Measurements from ENCODE around the gene ARHGAP28. TPM values are rescaled to one million over a fixed set of nuclear protein-coding genes. Genes with fewer than 3 reads are reported as not detected.
"Not testable (repeated sequence)": the region's sequence is repeated elsewhere in the genome, so short reads cannot be mapped to it uniquely, and the experiment has no call there.

The ARHGAP28 gene
- polyA plus RNA-seq, 1 donor = 22.5 TPM

- DNase-seq (ENCODE audit: low read depth) = no peak
These were observed 86.6 kb downstream of the ARHGAP28 start for GRCh38 chr18:6816154-6816553.

DNA sequence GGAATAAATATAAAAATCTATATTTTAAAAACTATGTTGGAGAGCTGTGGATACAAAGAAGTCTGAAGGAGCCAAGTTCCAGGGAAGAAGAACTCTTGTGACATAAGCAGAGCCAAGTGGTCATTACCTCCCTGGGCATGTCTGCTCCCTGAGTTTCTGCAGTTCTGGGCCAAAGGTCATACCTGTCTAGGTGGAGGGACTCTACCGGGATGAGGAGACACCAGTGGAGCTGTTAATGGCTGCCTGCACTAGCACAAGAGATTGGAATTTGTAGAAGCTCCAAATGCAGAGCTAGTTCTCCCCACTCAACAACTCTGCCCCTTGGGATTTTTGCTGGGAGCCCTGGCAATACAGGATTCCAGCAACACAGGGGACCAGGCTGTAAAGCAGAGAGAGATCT is 89.8 kb downstream of the ARHGAP28 start:
- DNase-seq (ENCODE audit: low read depth) = no peak

- DNase-seq (ENCODE audit: low read depth) = no peak
These were observed 90.8 kb downstream of the ARHGAP28 start for GRCh38 chr18:6820314-6820713.

DNA sequence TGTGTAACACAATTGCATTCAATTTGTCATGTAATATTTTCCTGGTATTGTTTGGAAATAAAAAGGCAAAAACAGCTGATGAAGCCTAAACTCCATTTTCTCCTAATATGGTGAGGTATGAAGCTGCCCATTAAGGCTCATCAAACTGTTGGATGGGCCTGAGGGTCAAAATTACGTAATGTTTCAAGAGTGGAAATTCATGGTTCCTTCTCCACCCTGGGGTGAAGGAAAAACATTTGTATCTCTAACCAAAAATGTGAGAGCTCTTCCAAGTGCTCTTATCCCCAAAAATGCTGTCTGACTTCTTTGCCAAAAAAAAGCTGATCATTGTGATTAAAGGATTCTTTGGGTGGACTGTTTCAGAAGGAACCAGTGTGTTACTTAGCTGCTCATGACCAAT is 91.8 kb downstream of the ARHGAP28 start:
- no peak for DNase-seq (ENCODE audit: low read depth)

DNA sequence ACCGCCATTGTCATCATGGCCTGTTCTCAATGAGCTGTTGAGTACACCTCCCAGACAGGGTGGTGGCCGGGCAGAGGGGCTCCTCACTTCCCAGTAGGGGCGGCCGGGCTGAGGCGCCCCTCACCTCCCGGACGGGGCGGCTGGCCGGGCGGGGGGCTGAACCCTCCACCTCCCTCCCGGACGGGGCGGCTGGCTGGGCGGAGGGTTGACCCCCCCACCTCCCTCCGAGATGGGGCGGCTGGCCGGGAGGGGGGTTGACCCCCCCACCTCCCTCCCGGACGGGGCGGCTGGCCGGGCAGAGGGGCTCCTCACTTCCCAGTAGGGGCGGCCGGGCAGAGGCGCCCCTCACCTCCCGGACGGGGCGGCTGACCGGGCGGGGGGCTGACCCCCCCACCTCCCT is 97.6 kb downstream of the ARHGAP28 start:
- DNase-seq (ENCODE audit: low read depth) = not testable (repeated sequence)

DNA sequence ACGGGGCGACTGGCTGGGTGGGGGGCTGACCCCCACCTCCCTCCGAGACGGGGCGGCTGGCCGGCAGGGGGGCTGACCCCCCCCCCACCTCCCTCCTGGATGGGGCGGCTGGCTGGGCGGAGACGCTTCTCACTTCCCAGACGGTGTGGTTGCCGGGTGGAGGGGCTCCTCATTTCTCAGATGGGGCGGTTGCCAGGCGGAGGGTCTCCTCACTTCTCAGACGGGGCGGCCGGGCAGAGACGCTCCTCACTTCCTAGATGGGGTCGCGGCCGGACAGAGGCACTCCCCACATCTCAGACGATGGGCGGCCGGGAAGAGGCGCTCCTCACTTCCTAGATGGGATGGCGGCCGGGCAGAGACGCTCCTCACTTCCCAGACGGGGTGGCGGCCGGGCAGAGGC is 98.0 kb downstream of the ARHGAP28 start:
- DNase-seq (ENCODE audit: low read depth) = not testable (repeated sequence)

DNA sequence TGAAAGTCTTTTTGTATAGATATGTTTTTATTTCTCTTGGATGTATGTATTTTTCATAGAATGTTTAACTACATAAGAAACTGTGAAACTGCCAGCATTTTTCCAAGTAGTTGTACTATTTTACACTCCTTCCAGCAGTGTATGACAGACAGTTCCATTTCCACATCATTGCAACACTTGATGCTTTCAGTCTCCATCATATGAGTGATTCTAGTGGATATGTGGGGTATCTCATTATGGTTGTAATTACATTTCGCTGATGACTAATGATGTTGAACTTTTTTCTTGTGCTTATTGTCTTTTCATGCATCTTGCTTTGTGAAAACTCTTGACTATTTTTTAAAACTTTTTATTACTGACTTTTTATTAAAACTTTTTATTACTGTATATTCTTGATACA is 101.4 kb downstream of the ARHGAP28 start:
- DNase-seq (ENCODE audit: low read depth) = no peak

GRCh38 chr18:6835345-6835744 is 105.8 kb downstream of the ARHGAP28 start:
- no peak for DNase-seq (ENCODE audit: low read depth)

GRCh38 chr18:6836331-6836730 is 106.8 kb downstream of the ARHGAP28 start:
- DNase-seq (ENCODE audit: low read depth) = no peak

- DNase-seq (ENCODE audit: low read depth) = no peak
These were observed 108.4 kb downstream of the ARHGAP28 start for GRCh38 chr18:6837904-6838303.

DNA sequence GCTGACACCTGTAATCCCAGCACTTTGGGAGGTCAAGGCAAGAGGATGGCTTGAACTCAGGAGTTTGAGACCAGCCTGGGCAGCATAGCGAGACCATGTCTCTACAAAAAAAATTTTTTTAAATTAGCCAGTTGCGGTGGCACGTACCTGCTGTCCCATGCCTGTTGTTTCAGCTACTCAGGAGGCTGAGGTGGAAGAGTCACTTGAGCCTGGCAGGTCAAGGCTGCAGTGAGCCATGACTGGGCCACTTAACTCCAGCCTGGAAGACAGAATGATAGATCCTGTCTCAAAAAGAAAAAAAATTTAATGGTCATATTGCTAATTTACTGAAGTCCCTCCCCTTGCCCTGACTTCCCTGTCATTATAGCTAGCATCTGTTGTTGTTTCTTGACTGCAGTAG is 112.6 kb downstream of the ARHGAP28 start:
- no peak for DNase-seq (ENCODE audit: low read depth)

GRCh38 chr18:6843308-6843707 is 113.8 kb downstream of the ARHGAP28 start:
- no peak for DNase-seq (ENCODE audit: low read depth)

DNA sequence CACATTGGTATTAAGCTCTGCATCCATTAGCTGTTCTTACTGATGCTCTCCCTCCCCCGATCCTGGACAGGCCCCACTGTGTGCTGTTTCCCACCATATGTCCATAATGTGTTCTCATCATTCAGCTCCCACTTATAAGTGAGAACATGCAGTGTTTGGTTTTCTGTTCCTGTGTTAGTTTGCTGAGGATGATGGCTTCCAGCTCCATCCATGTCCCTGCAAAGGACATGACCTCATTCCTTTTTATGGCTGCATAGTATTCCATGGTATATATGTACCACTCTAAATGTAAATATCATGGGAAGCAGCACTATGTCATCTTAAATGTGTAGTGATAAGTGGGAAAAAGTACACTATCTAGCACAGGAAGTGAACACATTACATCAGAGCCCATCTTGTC is 116.0 kb downstream of the ARHGAP28 start:
- not testable (repeated sequence) for DNase-seq (ENCODE audit: low read depth)

DNA sequence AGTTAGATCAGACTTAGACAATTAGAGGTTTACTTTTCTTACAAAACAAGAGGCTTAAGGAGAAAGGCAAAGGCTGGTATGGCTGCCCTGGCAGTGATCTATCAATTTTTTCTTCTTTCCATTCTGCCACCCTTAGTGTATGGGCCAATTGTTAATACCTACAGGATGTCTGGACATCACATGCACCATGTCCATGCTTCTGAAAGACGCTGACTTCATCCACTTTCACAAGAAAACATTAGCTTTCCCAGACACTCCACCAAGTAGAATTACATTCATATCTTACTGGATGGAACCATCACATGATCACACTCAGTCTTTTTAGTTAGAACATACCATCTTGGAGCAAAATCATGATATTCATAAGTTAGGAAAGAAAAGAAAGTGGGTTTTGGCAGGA is 120.9 kb downstream of the ARHGAP28 start:
- no peak for DNase-seq (ENCODE audit: low read depth)

GRCh38 chr18:6851480-6851879 is 122.0 kb downstream of the ARHGAP28 start:
- no peak for DNase-seq (ENCODE audit: low read depth)

DNA sequence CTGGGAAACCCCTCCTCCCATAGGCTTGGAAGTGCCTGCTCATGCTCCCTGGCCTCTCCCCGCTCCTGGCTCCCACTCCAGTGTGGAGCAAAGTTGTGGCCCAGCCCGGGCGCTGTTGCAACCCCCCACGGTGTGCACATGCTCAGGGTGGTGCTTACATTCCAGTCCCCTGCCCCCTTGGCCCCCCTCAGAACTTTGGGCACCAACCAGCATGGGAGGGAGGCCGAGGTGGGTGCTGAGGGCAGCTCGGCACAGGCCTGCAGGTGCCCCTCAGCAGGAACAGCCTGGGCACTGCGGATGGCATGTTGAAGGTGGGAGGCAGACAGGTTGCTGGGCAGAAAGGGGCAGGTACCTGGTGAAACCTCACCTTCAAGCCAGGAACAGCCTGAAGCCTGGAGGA is 125.3 kb downstream of the ARHGAP28 start:
- no peak for DNase-seq (ENCODE audit: low read depth)

DNA sequence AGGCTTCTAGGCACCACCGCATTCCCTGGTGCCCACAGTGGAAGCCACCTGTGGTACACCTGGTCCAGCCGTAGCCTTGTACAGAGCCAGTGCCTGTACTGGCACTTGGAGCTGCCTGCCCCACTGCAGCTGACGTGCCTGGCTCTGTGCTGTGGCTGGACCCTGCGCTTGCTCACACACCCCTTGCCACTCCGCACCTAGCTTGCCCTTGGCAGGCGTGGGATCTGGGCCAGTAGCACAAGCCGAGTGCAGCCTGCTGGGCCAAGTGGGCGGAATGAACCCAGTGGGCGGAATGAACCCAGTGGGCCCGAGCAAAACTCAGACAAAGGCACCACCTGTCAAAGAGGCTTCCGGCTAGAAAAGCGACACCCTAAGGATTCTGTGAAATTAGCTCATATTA is 126.3 kb downstream of the ARHGAP28 start:
- no peak for DNase-seq (ENCODE audit: low read depth)

DNA sequence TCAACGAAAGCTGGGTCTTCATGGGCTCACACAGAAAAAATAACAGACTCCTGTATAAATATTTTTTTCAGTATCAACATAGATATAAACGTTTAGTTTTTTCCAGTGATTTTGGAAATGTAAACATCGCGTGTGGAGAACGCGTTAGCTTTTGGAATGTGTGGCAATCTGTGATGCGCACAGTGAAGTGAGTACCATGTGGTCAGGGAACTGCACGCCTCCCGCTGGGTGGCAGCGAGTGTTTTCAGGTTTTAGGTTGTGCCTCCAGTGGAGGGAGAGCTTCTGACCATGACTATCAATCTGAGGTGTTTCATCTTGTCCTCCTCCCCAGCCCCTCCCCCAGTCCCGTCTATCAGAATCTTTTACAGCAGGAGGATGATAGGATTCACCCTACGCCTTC is 127.8 kb downstream of the ARHGAP28 start:
- no peak for DNase-seq (ENCODE audit: low read depth)

- DNase-seq (ENCODE audit: low read depth) = no peak
These were observed 130.3 kb downstream of the ARHGAP28 start for GRCh38 chr18:6859676-6860422.

DNA sequence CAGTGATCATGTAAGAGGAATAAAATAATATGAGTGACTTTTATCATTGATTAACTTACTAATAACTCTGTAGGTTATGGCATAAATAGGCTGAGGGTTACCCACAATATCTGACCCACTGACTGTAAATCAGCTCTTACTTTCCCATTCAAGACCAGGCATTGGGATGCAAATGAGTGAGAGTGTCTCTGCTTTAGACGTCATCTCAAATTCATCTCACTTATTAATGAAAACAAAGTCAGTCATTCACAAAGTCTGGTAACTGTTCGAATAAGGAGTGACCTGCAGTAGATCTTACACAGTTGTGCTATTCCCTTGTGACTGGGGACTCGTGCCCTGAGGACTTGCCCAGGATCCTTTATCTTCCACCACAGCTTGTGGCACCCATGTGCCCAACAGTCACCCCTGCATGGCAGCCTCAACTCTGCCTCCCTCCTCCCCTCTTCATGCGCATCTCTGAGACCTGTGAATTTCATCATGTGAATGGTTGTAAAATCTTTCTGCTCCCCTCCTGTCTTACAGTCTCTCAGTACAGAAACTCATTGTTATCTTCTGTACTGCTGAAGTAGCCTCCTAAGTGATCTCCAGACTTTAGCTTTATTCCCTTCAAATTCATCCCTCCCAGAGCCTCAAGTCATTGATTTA is 131.4 kb downstream of the ARHGAP28 start:
- no peak for DNase-seq (ENCODE audit: low read depth)

DNA sequence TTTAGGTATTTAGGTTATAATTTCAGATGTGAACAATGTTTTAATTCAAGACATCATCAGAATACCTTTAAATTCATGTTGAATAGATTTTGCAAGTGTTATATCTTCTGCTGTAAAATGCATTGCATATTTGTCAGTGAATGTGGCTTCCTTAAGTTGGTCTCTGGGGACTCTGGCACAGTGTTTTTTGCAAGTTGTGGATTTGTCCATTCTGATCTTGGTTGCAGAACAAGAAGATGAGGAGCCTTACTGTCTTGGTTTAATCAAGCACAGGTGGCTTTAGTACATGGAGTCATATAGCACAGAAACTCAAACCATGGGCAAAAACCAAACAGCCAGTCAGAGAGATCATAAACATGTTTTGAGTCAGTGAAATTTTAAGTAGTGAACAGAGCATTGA is 135.7 kb downstream of the ARHGAP28 start:
- DNase-seq (ENCODE audit: low read depth) = no peak

GRCh38 chr18:6866552-6867085 is 137.1 kb downstream of the ARHGAP28 start:
- no peak for DNase-seq (ENCODE audit: low read depth)

DNA sequence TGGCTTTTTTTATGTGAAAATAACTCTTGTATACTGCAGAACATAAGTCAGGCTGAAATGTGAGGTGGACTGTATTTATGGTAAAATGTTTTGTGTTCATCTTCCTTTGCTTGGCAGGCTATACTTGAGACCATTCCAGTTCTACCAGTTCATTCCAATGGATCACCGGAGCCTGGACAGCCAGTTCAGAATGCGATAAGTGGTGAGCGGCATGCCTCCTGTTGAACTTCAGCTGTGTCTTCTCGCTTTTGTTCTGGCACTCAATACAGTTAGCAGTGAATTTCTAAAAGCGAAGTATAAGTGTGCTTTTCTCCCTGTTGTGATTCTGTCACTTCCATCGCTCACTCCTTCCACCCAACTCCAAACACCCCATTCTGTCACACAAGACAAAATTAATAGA is 138.5 kb downstream of the ARHGAP28 start:
- DNase-seq (ENCODE audit: low read depth) = no peak

Data from forelimb muscle (tissue), 1 donor.